Tibial nerve (tissue), 4 donors: ENCODE results near the gene MAVS. TPM values are rescaled to one million over a fixed set of nuclear protein-coding genes. Genes with fewer than 3 reads are reported as not detected.
A peak's percentile ranks its signal among the peaks of the same experiment; 100 is the strongest.

ENCODE experiments used
- DNase-seq, 2 donors: peaks; one replicate each; pipeline ENCODE4 v3.0.0-alpha.2; 2019; ENCODE audit warnings: low spot score in 2 of 2
- H3K27ac ChIP-seq, 4 donors: fragments of 200-600 bp; sonication (generic) in 3 of 4; one replicate each; pipeline ENCODE4 v1.5.1; 2017 to 2019; ENCODE audit warnings: mild to moderate bottlenecking in 1 of 4
- H3K27me3 ChIP-seq, 2 donors: fragments of 200-600 bp; sonication (generic) in 1 of 2; one replicate each; pipeline versions ENCODE4 v1.5.1 to v1.6.0; 2017 to 2019
- H3K36me3 ChIP-seq, 3 donors: fragments of 200-600 bp; sonication (generic); one replicate each; pipeline ENCODE4 v1.5.1; 2018 to 2019
- H3K4me1 ChIP-seq, 4 donors: fragments of 200-600 bp; sonication (generic) in 3 of 4; one replicate each; pipeline ENCODE4 v1.5.1; 2017 to 2019
- H3K4me3 ChIP-seq, 4 donors: fragments of 200-600 bp; sonication (generic) in 3 of 4; one replicate each; pipeline ENCODE4 v1.5.1; 2017 to 2019; ENCODE audit warnings: mild to moderate bottlenecking in 1 of 4, moderate library complexity in 1 of 4
- H3K9me3 ChIP-seq, 4 donors: fragments of 200-600 bp; sonication (generic) in 3 of 4; one replicate each; pipeline ENCODE4 v1.5.1; 2017 to 2019
- CTCF ChIP-seq, 5 experiments: fragments of 200-600 bp in 3 of 5; fragments of 450-650 bp in 2 of 5; sonication (generic) in 3 of 5; IDR thresholded peaks; one replicate each; pipeline ENCODE4 v1.5.1; 2016 to 2019; ENCODE audit warnings: antibody characterized with exemption in 5 of 5, mild to moderate bottlenecking in 3 of 5, moderate library complexity in 2 of 5
- EP300 ChIP-seq, 2 donors: sonication (generic); formaldehyde crosslinking; IDR thresholded peaks; one replicate each; pipeline ENCODE4 v1.6.1; 2017; ENCODE audit warnings: antibody characterized with exemption in 2 of 2, mild to moderate bottlenecking in 1 of 2
- POLR2A ChIP-seq, 2 donors: fragments of 450-650 bp; IDR thresholded peaks; one replicate each; pipeline ENCODE4 v1.6.1; 2017; ENCODE audit warnings: antibody characterized with exemption in 2 of 2, mild to moderate bottlenecking in 2 of 2, moderate library complexity in 2 of 2
- WGBS, 2 donors: methylation state at CpG; one replicate each; pipeline ENCODE4 v1.1.5; 2018; 5-methylcytosine and 5-hydroxymethylcytosine counted together
- total RNA-seq, 4 donors: library from RNA; depleted of rRNA; stranded (reverse); fragments of >200 nt; gene quantifications; one replicate each; pipeline ENCODE4 v1.1.0, GENCODE V29; 2016

MAVS gene
- total RNA-seq, 4 donors from 2014 or later = 34.5 to 49.8 (median 39.3) TPM

DNA sequence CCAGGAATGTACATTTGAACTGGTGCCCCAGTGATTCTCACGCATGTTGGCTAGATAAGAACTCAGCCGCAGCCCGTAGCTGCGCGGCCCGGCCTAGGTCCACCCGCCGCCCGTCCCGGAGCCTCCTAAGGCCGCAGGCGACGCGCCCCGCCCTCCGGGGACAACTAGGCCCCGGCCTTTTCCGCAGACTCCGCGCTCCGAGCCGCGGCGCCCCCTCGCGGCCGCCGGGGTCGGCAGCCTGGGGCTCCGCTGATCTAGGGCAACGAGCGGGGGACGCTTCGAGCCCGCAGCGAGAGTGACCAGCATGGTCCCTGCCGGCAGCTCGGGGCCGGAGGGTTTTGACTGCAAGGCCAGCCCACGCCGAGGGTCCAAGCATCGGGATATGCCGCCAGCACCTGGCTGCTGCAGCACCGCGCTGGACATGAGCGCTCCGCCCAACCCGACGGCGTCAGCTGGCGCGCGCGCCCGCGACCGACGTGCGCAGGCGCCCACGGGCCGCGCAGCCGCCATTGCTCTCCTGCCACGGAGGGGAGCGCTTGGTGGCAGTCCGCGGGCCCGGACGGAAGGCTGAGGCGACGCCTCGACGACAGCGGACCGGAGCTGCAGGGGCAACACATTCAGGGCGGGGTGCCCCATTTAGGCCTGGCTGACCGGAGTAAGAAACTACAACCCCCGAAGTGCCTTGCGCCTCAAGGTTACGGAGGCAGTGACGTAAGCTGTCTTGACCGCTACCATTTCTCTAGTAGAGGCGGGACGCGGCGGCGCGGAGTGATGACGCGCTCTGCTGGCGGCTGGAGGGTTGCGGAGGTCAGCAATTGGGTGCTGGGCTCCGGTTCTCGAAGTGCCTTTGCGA is 26.4 kb upstream of the MAVS start, which contains the start of gene AP5S1:
Gene AP5S1, plus strand, starts transcription at position 500 of the 853 bp plus-strand sequence. CDS start 1,571 bp downstream, outside the sequence.
- peak; percentile 96 to 97 for DNase-seq
- peak within 1 kb of the TSS; percentile 64 to 81 (median 68) for H3K4me3 ChIP-seq
- H3K27ac ChIP-seq = peak within 1 kb of the TSS; percentile 90 to 98 (median 98)
- peaks cover 0 to 28% (median 13%) of the 10 kb centered on the region in 3 donors for H3K36me3 ChIP-seq
- 0 to 1% methylated on average over 48 to 72 of the region's 96 CpGs for WGBS, 2 donors
- H3K9me3 ChIP-seq = no peaks in the 10 kb centered on the region
- peak; percentile 99 to 100 (median 99) for TF ChIP-seq CTCF (IDR thresholded peaks at IDR 0.05)
- TF ChIP-seq POLR2A (IDR thresholded peaks at IDR 0.05) = peak; percentile 27 to 77
- peak; percentile 79 to 90 for TF ChIP-seq EP300 (IDR thresholded peaks at IDR 0.05)
- H3K27me3 ChIP-seq = no peaks in the 10 kb centered on the region
- H3K4me1 ChIP-seq = peaks cover 0 to 25% (median 17%) of the 10 kb centered on the region in 4 donors

DNA sequence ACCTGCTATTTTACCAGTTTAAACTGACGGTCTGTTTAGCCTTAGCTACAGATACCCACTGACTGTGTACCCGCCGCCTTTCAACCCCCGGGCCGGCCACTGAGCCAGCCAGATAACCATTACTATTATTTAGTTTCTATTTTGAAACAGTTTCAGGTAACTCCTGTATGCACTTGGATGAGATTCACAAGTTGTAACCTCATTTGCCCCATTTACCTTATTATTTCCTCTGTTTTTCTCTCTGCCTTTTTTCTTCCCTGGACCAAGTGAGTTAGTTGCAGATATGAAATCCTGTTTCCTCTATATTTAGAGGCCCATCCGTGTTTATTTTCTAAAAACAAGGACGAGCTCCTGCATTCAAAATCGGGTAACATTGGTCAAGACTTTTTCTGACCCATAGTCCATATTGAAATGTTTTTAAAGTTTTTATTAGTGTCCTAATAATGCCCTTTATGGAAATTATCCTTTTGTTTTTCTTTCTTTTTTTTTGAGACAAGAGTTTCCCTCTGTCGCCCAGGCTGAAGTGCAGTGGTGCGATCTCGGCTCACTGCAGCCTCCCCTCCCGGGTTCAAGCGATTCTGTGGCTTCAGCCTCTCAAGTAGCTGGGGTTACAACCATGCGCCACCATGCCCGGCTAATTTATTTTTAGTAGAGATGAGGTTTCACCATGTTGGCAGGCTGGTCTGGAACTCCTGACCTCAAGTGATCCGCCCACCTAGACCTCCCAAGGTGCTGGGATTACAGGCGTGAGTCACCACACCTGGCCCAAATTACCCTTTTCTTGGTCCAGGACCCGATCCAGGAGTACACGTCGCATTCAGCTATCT is 25.5 kb upstream of the MAVS start:
- H3K4me3 ChIP-seq = peak overlapping the region; percentile 64 to 81 (median 68)
- no peak for DNase-seq
- H3K9me3 ChIP-seq = no peaks in the 10 kb centered on the region
- peak overlapping the region; percentile 90 to 98 (median 98) for H3K27ac ChIP-seq
- 42% methylated on average over 20 of the region's 20 CpGs for WGBS, 2 donors
- no peaks in the 10 kb centered on the region for H3K27me3 ChIP-seq
- peaks cover 0 to 25% (median 17%) of the 10 kb centered on the region in 4 donors for H3K4me1 ChIP-seq
- H3K36me3 ChIP-seq = peaks cover 0 to 37% (median 13%) of the 10 kb centered on the region in 3 donors
- TF ChIP-seq EP300 (IDR thresholded peaks at IDR 0.05) (no peak), CTCF (IDR thresholded peaks at IDR 0.05) (no peak), POLR2A (IDR thresholded peaks at IDR 0.05) (no peak)

GRCh38 chr20:3821996-3822395 is 24.6 kb upstream of the MAVS start:
- H3K4me1 ChIP-seq = peaks cover 0 to 25% (median 17%) of the 10 kb centered on the region in 4 donors
- no peak overlapping the region for H3K27ac ChIP-seq
- 95 to 96% methylated on average over 14 of the region's 14 CpGs for WGBS, 2 donors
- no peaks in the 10 kb centered on the region for H3K9me3 ChIP-seq
- no peaks in the 10 kb centered on the region for H3K27me3 ChIP-seq
- DNase-seq = no peak
- peaks cover 0 to 46% (median 13%) of the 10 kb centered on the region in 3 donors for H3K36me3 ChIP-seq
- H3K4me3 ChIP-seq = no peak overlapping the region
- TF ChIP-seq POLR2A (IDR thresholded peaks at IDR 0.05) (no peak), EP300 (IDR thresholded peaks at IDR 0.05) (no peak), CTCF (IDR thresholded peaks at IDR 0.05) (no peak)

- 88 to 90% methylated on average over 15 to 20 of the region's 20 CpGs for WGBS, 2 donors
- Histone ChIP-seq H3K27ac (no peak overlapping the region), H3K9me3 (no peaks in the 10 kb centered on the region), H3K27me3 (no peaks in the 10 kb centered on the region), H3K4me1 (peaks cover 0 to 17% (median 13%) of the 10 kb centered on the region in 4 donors), H3K36me3 (peaks cover 0 to 61% (median 13%) of the 10 kb centered on the region in 3 donors), H3K4me3 (no peak overlapping the region)
- TF ChIP-seq POLR2A (IDR thresholded peaks at IDR 0.05) (no peak), EP300 (IDR thresholded peaks at IDR 0.05) (no peak), CTCF (IDR thresholded peaks at IDR 0.05) (no peak)
- DNase-seq = no peak
These were observed 22.8 kb upstream of the MAVS start for GRCh38 chr20:3823881-3824280.
